Activated CD4-positive, alpha-beta T cell treated with anti-CD3 and anti-CD28 coated beads, Interleukin-2, Interleukin-4, amounts not matched to agents 100 ng/mL and 50 ng/mL, durations not matched to agents 16 hours and 8 hours (primary cell): ENCODE results near the gene ZNF324B.
"Not testable (repeated sequence)": the region's sequence is repeated elsewhere in the genome, so short reads cannot be mapped to it uniquely, and the experiment has no call there.

ENCODE experiments used
- DNase-seq: peaks from one replicate; pipeline ENCODE4 v3.0.0-alpha.2; 2020; ENCODE audit warnings: low spot score

ZNF324B gene

DNA sequence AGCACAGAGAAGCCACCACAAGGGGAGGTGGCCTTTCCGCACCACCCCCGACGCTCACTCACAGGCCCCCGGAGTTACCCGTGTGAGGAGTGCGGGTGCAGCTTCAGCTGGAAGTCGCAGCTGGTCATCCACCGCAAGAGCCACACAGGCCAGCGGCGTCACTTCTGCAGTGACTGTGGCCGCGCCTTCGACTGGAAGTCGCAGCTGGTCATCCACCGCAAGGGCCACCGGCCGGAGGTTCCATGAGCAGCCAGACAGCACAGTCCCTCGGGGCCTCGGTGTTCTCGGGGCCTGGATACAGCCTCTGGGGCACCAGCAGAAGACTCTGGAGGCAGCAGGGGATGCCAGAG, 29.0 kb downstream of the ZNF324B start:
- DNase-seq: no peak

GRCh38 chr19:58480831-58481230, 29.4 kb downstream of the ZNF324B start:
- no peak for DNase-seq

- no peak for DNase-seq
Measured at GRCh38 chr19:58482372-58482771, 30.9 kb downstream of the ZNF324B start.

GRCh38 chr19:58483776-58484175, 32.4 kb downstream of the ZNF324B start:
- DNase-seq: no peak

- not testable (repeated sequence) for DNase-seq
Measured at GRCh38 chr19:58484349-58484748, 32.9 kb downstream of the ZNF324B start.

DNA sequence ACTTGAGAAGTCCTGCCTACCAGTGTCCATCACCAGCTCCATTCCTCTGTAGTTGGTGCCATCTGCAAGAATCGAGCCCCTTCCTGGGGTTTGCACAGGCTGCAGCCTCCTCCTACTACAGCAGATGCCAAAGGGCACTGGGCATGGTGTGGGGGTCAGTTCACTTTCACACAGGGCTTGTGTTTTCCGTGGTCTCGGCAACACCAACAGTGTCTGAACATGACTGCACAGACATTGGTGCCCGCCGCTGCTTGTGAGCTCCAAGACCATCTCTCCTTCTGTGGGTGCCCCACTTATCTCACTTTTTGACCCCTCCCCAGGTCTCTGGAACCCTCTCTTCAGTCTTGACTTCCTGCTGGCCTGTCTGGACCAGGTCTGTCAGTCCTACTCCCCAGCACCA, 40.0 kb downstream of the ZNF324B start:
- no peak for DNase-seq

- DNase-seq: no peak
Measured at GRCh38 chr19:58492265-58492664, 40.8 kb downstream of the ZNF324B start.

DNA sequence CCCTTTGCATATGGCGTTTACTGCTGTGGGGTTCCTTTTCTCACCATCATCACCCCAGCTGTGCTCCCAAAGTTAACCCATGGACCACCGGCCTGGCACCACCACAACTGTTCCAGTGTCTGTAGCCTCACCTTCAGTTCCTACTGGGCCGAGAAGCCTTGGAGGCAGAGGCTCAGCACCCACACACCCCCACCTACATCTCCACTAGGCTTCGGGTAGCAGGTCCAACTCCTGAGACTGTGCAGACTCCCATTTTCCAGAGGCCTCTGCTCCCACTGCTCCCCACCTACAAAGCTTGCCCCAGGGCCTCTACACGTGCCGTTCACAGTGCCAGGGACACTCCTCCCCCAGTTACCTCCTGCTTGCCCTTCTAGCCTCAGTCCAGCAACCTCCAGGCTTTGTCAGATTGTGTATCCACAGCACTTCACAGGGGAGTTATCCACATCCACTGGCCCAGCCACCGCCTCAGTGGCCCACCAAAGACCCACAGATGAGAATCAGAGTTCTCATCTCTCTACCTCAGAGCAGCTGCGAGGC, 46.3 kb downstream of the ZNF324B start:
- DNase-seq: no peak

GRCh38 chr19:58498316-58499020, 47.0 kb downstream of the ZNF324B start:
- DNase-seq: no peak

DNA sequence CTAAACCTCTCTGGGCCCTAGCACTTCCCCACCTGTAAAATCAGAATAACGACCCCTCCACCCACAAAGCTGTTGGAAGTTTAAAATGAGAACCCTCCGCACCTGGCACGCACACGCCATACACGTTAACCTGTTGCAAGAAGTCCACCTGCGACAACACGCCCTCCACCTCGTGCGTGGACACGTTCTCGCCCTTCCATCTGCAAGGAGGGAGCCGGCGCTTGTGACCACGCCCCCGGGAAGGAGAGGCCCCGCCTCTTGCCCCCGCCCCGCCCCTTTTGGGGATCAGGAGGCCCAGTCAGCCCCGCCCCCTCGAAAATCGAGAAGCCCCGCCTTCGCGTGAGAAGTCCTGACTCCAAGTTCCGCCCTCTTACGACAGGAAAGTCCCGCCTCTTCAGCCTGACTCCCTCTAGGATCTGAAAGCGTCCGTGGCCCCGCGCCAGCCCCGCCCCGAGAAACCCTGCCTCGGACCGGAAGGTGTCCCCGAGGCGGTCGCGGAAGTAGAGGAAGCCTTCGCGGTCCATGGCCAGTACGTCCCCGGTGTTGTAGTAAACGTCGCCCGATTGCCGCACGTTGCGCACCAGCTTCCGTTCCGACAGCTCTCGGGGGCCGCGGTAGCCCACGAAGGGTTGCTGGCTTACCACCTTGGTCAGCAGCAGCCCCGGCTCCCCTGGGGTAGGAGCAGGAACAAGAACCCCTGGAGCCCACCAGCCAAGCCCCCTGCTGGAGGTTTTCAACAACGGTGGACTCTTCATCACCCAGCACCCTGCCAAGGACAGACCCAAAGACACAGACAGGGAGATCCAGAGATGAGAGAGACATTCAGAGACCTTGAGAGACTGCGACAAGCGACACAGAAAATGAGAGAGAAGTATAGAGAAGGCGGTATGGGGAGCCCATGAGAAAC, 47.9 kb downstream of the ZNF324B start:
- peak; percentile 100 for DNase-seq

- no peak for DNase-seq
Measured at GRCh38 chr19:58500242-58500641, 48.8 kb downstream of the ZNF324B start.
